Tibial nerve (tissue), 4 donors: ENCODE data around the gene IL1F10.

Source experiments
- CTCF ChIP-seq, 5 experiments: fragments of 200-600 bp in 3 of 5; fragments of 450-650 bp in 2 of 5; sonication (generic) in 3 of 5; IDR thresholded peaks; one replicate each; pipeline ENCODE4 v1.5.1; 2016 to 2019; ENCODE audit warnings: antibody characterized with exemption in 5 of 5, mild to moderate bottlenecking in 3 of 5, moderate library complexity in 2 of 5
- EP300 ChIP-seq, 2 donors: sonication (generic); formaldehyde crosslinking; IDR thresholded peaks; one replicate each; pipeline ENCODE4 v1.6.1; 2017; ENCODE audit warnings: antibody characterized with exemption in 2 of 2, mild to moderate bottlenecking in 1 of 2
- POLR2A ChIP-seq, 2 donors: fragments of 450-650 bp; IDR thresholded peaks; one replicate each; pipeline ENCODE4 v1.6.1; 2017; ENCODE audit warnings: antibody characterized with exemption in 2 of 2, mild to moderate bottlenecking in 2 of 2, moderate library complexity in 2 of 2

DNA sequence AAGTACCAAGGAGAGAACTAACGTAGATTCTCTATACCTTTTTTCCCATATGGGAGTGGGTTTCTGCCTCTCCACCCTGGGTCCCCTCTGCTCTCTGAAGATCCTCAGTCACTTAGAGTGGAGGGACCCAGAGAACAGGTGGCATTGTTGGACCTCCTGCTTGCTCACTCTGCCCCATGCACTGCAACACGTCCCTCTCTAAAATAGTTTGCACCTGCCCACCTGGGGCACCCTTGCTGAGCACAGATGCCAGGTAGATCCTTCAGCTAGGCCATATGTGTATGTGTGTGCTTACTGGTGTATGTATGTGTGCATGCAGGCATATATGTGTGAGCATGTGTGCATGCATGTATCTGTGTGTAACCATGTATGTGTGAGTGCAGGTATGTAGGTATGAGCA lies 6.5 kb upstream of the IL1F10 start:
- no peak for TF ChIP-seq CTCF (IDR thresholded peaks at IDR 0.05)
- TF ChIP-seq POLR2A (IDR thresholded peaks at IDR 0.05), result no peak
- no peak for TF ChIP-seq EP300 (IDR thresholded peaks at IDR 0.05)
